NK-92 treated with Interleukin-12 subunit alpha and Interleukin-12 subunit beta, amount 100 ng/mL, for 24 hours (cell line): Measurements from ENCODE around the gene KRTCAP2.
"Not testable (repeated sequence)": the region's sequence is repeated elsewhere in the genome, so short reads cannot be mapped to it uniquely, and the experiment has no call there.

ENCODE experiments used
- DNase-seq: peaks from one replicate; lab custom pipeline; 2025; lab: John Stamatoyannopoulos, UW

KRTCAP2 gene

GRCh38 chr1:155168456-155169210, 4.5 kb downstream of the KRTCAP2 start:
- DNase-seq = no peak

GRCh38 chr1:155168105-155168445, 5.0 kb downstream of the KRTCAP2 start:
- DNase-seq = not testable (repeated sequence)

DNA sequence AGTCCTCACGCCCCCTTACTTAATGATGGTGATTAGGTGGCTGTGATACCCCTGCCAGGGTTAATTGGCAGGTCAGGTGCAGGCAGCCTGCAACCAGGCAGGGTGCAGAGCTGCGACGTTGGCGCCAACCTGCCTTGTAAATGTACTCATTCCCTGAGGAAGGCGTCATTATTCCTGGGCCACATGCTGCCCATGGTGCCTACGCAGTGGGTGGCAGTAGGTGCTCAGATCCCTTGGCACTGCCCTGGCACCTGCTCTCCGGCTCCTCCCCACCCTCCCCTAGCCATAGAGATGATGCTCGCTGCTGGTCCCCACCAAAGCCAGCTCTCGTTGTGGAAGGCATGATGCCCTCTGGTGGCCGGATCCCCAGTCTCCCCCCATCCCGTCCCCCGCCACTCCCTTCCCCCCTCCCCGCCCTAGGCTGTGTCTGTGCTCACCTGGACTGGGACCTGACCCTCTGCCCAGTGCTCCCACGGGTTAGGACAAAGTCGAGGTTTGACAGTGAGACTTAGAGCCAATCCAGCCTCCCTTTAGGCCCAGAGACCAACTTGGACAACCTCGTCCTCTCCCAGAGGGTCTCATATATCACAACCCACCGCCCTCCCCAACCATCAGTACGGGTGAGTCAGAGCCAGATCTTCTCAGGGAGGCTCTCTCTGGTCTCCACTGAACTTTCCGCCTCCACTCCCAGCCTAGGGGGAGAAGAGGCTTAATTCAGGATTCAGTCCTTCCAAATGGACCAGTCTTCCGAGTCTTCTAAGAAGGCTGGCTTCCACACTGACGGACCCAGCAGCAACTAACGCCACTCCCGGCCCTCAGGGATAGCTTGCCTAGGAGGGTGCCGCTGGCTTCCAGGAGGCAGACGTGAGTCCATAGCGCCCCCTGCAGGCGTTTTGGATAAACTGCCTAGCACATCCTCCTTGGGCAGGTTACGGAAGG, 5.7 kb downstream of the KRTCAP2 start:
- peak; percentile 63 for DNase-seq

DNA sequence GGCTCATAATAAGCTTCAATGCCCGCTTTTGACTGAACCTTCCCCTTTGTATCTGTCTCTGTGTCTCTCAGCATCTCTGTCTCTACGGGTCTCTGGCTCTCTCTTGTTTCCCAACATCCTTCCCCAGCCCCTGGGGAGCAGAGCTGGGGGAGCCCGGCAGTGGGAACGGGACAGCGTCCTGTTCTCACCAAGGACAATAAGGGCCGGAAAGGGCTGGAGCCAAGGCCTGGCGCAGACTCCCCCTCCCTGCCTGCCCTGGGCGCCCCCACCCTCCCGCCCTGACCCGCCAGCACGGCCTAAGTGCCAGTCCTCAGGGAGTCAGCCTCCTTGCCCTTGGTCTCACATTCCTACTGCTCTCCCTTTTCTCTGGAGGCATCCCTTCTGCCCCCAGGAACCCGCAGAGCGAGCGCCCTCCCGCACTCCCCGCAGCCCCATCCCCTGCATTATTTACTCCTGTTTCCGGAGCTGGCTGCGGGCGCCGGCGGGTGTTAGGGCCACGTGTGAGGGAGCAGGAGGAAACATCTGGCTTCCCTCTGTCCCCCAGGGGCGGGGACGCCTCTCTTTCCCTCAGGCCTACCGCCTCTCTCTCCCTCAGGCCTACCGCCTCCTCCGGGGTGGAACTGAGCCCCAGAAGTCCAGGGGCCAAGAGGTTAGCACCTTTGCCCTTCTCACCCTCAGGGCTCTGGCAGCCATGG, 6.5 kb downstream of the KRTCAP2 start:
- DNase-seq = no peak

GRCh38 chr1:155166051-155166470, 7.0 kb downstream of the KRTCAP2 start:
- no peak for DNase-seq

DNA sequence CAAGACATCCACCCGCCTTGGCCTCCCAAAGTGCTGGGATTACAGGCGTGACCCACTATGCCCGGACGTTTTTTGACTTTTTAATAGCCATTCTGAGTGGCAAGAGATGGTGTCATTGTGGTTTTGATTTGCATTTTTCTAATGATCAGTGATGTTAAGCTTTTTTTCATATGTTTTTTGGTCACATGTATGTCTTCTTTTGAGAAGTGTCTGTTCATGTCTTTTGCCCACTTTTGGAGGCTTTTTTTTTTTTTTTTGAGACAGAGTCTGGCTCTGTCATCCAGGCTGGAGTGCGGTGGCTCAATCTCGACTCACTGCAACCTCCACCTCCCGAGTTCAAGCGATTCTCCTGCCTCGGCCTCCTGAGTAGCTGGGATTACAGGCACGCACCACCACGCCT, 8.5 kb downstream of the KRTCAP2 start:
- not testable (repeated sequence) for DNase-seq

GRCh38 chr1:155163785-155164184, 9.3 kb downstream of the KRTCAP2 start:
- not testable (repeated sequence) for DNase-seq

- DNase-seq = not testable (repeated sequence)
Measured at GRCh38 chr1:155162631-155163030, 10.5 kb downstream of the KRTCAP2 start.

GRCh38 chr1:155160128-155160527, 13.0 kb downstream of the KRTCAP2 start:
- no peak for DNase-seq

DNA sequence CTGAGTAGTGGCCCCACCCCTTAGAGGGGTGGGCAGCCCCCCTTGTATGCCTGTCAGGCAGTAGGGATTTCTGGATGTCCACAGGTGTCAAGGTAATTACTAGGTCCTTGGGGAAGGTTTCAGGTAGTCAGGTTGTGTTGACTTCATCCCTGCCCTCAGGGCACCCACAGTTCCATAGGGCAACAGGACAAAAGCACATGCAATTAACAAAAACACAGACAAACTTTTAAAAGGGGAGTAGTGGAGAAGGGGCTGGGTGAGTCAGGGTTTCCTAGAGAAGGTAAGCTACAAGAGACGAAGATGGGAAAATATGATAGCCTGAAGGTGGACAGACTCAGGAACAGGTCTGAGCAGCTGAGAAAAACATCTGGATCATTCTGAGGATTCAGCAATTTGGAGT, 14.1 kb downstream of the KRTCAP2 start:
- DNase-seq = no peak

- DNase-seq = not testable (repeated sequence)
Measured at GRCh38 chr1:155155996-155156643, 17.0 kb downstream of the KRTCAP2 start.

GRCh38 chr1:155145491-155145890, 27.6 kb downstream of the KRTCAP2 start:
- no peak for DNase-seq

DNA sequence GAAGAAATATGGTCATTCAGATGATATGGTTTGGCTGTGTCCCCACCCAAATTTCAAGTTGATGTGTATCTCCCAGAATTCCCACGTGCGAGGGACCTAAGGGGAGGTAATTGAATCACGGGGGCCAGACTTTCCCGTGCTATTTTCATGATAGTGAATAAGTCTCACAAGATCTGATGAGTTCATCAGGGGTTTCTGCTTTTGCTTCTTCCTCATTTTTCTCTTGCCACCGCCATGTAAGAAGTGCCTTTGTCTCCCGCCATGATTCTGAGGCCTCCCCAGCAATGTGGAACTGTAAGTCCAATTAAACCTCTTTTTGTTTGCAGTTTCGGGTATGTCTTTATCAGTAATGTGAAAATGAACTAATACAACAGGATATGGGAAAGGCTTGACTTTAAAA, 31.4 kb downstream of the KRTCAP2 start:
- no peak for DNase-seq

DNA sequence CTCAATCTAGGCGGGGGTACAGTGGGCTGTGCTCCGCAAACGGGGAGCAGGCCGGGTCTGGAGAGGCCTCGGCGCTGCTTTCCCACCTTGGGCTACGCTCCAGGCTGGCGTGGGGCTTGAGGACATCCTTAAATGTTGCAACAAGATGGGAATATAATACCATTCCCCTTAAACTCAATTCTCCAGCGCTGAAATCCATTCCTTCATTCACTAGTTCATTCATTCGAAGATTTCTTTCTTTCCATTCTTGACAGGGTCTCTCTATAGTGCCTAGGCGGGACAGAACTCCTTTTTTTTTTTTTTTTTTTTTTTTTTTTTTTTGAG, 32.5 kb downstream of the KRTCAP2 start:
- DNase-seq = no peak

- DNase-seq = peak; percentile 72
Measured at GRCh38 chr1:155139895-155140629, 33.0 kb downstream of the KRTCAP2 start, which contains the start of gene DPM3. Gene DPM3, minus strand, starts transcription at chr1:155140531. Its CDS starts 291 bp downstream, at chr1:155140240.

GRCh38 chr1:155137154-155137949, 35.8 kb downstream of the KRTCAP2 start:
- no peak for DNase-seq

DNA sequence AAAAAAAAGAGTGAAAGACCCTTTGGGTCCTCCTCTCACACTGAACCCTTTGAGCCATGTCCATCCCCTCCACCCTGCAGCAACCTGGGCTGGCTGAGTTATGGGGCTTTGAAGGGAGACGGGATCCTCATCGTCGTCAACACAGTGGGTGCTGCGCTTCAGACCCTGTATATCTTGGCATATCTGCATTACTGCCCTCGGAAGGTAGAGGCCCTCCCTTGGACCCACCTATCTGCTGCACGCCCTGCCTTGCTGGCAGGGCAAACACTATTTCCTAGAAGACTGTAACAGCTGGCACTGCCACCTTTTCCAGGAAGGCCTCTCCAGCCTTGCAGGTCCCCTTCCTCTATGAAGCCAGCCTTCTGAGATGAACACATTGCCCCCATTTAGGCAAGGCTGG, 36.4 kb downstream of the KRTCAP2 start:
- no peak for DNase-seq

DNA sequence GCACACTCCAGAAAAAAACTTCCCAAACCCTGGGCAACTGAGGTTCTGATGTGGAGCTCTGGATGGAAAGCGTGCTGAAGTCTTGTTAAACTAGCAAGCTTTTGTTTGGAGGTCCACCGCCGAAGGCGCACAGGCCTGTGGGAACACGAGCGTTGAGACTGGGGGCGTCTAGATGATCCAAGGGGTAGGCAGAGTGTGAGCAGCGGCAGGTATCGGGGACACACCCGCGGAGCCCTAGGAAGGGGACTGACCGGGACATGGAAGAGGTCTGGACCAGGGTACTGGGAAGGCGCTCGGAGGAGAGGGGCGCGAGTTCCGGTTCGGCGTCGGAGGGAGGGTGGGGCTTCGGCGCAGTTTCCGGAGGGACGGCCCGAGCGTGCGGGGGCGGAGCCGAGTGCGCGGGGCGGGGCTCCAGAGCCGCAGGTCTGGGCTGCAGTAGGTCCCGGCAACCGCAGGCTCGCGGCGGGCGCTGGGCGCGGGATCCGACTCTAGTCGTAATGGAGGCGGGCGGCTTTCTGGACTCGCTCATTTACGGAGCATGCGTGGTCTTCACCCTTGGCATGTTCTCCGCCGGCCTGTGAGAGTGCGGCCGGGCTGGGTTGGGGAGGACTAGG, 37.6 kb downstream of the KRTCAP2 start, which contains the start of gene SLC50A1:
SLC50A1 (plus strand) TSS at position 438 of the 614 bp plus-strand sequence; CDS start at position 498, 60 bp downstream.
- DNase-seq = peak; percentile 93

DNA sequence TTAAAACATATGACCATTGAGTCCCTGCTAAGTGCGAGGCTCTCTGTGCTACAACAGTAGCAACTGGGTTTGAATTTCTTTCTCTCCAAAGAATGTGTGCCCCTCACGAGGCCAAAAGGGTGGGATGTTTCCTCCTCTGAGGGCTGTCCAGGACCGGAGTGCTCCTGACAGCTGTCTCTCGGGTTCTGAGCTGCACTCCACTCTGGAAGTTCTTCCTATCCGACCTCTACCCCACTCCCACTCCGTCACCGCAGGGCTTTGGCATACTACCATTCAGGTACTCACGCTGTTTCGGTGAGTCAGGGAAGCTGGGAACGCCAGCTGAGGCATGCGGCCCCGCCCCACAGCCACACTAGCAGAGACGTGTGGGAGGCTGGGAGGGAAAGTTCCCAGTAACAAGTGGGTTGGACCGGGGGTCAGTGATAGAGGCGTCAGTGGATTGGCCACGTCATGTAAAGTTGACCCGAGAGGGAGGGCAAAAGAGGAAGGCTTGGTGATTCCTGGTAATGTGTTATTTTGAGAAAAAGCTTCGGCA, 38.2 kb downstream of the KRTCAP2 start:
- no peak for DNase-seq

DNA sequence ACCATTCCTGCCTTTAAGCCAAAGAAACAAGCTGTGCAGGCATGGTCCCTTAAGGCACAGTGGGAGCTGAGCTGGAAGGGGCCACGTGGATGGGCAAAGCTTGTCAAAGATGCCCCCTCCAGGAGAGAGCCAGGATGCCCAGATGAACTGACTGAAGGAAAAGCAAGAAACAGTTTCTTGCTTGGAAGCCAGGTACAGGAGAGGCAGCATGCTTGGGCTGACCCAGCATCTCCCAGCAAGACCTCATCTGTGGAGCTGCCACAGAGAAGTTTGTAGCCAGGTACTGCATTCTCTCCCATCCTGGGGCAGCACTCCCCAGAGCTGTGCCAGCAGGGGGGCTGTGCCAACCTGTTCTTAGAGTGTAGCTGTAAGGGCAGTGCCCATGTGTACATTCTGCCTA, 38.8 kb downstream of the KRTCAP2 start:
- no peak for DNase-seq
